Testis (tissue), 2 donors: ENCODE data around the gene PLIN5.

ENCODE experiments used
- POLR2A ChIP-seq: fragments of 450-650 bp; IDR thresholded peaks from one replicate; pipeline ENCODE4 v1.6.1; 2017; ENCODE audit warnings: antibody characterized with exemption, mild to moderate bottlenecking, moderate library complexity
- TF ChIP-seq, protein P1 (sequence below), 3 experiments: fragments of 450-650 bp in 2 of 3; fragments of 200-600 bp in 1 of 3; sonication (generic) in 1 of 3; IDR thresholded peaks; one replicate each; pipeline ENCODE4 v1.5.1; 2016 to 2019; ENCODE audit warnings: antibody characterized with exemption in 3 of 3, mild to moderate bottlenecking in 2 of 3, moderate library complexity in 1 of 3

GRCh38 chr19:4500841-4501591 is 34.0 kb downstream of the PLIN5 start:
- TF ChIP-seq, protein P1, sequence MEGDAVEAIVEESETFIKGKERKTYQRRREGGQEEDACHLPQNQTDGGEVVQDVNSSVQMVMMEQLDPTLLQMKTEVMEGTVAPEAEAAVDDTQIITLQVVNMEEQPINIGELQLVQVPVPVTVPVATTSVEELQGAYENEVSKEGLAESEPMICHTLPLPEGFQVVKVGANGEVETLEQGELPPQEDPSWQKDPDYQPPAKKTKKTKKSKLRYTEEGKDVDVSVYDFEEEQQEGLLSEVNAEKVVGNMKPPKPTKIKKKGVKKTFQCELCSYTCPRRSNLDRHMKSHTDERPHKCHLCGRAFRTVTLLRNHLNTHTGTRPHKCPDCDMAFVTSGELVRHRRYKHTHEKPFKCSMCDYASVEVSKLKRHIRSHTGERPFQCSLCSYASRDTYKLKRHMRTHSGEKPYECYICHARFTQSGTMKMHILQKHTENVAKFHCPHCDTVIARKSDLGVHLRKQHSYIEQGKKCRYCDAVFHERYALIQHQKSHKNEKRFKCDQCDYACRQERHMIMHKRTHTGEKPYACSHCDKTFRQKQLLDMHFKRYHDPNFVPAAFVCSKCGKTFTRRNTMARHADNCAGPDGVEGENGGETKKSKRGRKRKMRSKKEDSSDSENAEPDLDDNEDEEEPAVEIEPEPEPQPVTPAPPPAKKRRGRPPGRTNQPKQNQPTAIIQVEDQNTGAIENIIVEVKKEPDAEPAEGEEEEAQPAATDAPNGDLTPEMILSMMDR (IDR thresholded peaks at IDR 0.05) = no peak
- no peak for TF ChIP-seq POLR2A
